GM10266 (cell line): ENCODE results near the gene HAPLN2.
A peak's percentile ranks its signal among the peaks of the same experiment; 100 is the strongest.

Experiments
- DNase-seq: peaks from one replicate; pipeline ENCODE4 v3.0.0; 2012; ENCODE audit errors: extremely low spot score
- CTCF ChIP-seq: IDR thresholded peaks from 2 replicates; pipeline ENCODE4 v1.5.1; 2012; ENCODE audit warnings: mild to moderate bottlenecking, low read depth; ENCODE audit not compliant: control insufficient read depth, insufficient read depth; ENCODE audit errors: missing control alignments

Gene HAPLN2

DNA sequence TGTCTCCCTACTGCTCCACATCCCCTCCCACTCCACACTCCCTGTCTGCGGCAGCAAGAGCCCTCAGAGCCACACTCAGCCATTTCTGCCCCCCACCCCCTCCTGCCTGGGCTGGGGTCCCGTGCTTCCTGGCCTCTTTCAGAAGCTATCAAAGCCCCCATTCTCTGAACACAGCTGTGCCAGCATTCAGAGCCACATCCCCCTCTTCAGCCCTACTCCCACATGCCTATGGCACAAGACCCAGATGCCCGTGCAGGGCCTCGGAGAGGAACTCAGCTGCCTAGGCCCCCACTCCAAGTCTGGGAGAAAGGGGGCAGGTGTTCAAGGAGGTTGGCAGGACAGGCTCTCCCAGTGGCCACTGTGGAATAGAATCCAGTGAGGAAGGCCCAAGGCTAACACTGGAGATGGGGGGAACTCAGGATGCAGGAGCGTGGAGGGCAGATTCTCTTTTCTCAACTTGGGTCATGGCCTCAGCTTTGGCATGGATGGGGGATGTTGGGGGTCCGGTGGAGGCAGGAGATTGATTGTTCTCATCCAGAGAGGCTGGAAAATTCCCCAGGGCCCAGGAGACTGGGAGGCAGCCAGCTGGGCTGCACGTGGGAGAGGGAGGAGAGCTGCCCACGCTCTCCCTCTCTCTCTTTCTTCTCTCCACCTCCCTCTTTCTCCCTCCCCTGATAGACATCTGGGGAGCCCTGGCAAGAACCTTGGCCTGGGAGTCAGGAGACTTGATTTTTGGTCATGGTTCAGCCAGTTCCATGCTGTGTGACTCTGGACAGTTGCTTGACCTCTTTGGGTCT lies 19.2 kb downstream of the HAPLN2 start:
- DNase-seq = no peak
- no peak for TF ChIP-seq CTCF

GRCh38 chr1:156639601-156640101 lies 20.4 kb downstream of the HAPLN2 start:
- no peak for TF ChIP-seq CTCF
- DNase-seq = no peak

DNA sequence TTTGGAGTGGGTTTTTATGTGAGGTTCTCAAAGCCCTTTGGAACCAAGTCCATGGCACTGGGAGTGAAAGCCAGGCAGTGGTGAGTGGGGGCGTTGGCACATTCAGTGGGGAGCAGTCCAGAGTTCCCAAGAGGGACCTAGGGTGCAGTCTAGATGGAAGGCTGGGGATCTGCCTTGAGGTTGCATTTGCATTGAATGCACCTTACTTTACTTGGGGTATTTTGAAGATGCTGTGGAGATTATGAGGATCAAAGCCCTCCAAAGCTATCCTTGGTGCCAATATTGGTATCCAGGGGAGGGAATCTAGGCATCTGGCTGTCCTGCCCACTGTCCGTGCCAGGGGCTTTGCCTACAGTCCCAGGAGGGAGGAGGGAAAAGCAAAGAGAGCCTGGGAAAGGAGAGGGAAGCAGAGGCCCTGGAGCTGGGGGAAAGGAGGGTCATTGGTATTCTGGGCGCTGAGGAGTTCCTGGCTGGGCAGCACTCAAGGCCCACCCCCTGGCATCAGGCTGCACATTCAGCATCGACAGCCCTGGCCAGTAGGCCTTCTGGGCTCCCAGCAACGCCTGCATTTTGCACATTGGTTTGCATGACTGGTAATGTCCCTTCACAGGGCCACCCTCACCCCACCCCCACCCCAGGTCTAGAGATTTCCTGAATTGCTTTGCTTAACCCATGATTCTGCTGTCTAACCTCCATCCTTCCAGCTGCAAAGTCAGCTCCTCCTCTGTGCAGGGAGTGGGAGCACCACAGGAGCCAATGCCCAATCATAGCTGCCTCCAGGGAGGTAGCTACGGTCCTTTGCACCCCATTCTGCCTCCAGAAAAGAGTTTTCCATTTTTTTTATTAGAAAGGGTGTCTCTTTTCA lies 21.9 kb downstream of the HAPLN2 start:
- DNase-seq = no peak
- TF ChIP-seq CTCF = no peak

DNA sequence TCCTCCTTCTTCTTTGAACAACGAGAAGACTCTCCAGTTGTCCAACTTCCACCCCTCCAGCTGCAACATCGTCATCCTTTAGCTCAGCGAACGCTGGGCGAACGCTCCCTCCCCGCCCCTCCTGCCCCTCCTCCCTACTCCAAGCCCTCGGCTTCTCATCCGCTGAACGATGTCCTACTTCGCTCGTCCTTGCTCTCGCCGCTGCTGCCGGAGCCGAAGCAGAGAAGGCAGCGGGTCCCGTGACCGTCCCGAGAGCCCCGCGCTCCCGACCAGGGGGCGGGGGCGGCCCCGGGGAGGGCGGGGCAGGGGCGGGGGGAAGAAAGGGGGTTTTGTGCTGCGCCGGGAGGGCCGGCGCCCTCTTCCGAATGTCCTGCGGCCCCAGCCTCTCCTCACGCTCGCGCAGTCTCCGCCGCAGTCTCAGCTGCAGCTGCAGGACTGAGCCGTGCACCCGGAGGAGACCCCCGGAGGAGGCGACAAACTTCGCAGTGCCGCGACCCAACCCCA lies 22.6 kb downstream of the HAPLN2 start, which contains the start of gene BCAN:
Gene BCAN, plus strand, starts transcription at position 357 of the 504 bp plus-strand sequence. CDS start 3,938 bp downstream, outside the sequence.
- peak; percentile 74 for DNase-seq
- no peak for TF ChIP-seq CTCF

- DNase-seq = no peak
- no peak for TF ChIP-seq CTCF
These were observed 23.2 kb downstream of the HAPLN2 start for GRCh38 chr1:156642265-156643048.

- no peak for TF ChIP-seq CTCF
- no peak for DNase-seq
These were observed 24.0 kb downstream of the HAPLN2 start for GRCh38 chr1:156643049-156643777.
